ENCODE data around the gene BMPR1A. TPM values are rescaled to one million over a fixed set of nuclear protein-coding genes. Genes with fewer than 3 reads are reported as not detected.

Gene BMPR1A
- total RNA-seq, 4 donors from 2014 or later, result 25.6 to 46.2 (median 34.7) TPM

DNA sequence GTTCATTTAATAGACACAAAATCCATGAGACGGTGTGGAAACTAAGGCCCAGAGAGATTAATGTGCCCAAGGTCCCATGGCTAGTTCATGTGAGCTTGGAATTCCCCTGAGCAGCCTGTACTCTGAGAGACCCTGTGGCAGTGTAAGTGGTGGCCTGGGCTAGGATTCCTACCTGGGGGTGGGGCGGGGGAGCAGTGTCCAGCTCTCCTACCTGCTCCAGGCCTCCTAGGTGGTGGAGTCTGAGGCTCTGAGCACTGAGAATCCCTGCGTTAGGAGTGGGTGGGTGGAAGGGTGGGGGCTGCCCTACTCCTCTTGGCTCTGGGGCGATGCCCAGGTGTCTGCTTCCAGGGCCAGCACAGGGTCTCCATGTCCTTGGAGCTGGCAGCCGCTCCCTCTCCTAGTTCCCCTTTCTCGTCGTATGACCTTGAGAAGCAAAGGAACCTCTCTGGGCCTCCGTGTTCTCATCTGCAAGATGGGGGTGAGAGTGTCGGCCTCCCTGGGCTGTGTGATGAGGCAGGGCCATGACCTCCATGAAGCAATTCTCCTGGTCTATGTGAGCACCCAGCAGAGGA lies 204.5 kb downstream of the BMPR1A start:
- TF ChIP-seq, protein P1, sequence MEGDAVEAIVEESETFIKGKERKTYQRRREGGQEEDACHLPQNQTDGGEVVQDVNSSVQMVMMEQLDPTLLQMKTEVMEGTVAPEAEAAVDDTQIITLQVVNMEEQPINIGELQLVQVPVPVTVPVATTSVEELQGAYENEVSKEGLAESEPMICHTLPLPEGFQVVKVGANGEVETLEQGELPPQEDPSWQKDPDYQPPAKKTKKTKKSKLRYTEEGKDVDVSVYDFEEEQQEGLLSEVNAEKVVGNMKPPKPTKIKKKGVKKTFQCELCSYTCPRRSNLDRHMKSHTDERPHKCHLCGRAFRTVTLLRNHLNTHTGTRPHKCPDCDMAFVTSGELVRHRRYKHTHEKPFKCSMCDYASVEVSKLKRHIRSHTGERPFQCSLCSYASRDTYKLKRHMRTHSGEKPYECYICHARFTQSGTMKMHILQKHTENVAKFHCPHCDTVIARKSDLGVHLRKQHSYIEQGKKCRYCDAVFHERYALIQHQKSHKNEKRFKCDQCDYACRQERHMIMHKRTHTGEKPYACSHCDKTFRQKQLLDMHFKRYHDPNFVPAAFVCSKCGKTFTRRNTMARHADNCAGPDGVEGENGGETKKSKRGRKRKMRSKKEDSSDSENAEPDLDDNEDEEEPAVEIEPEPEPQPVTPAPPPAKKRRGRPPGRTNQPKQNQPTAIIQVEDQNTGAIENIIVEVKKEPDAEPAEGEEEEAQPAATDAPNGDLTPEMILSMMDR (IDR thresholded peaks at IDR 0.05; ENCODE audit: low read depth), result no peak

DNA sequence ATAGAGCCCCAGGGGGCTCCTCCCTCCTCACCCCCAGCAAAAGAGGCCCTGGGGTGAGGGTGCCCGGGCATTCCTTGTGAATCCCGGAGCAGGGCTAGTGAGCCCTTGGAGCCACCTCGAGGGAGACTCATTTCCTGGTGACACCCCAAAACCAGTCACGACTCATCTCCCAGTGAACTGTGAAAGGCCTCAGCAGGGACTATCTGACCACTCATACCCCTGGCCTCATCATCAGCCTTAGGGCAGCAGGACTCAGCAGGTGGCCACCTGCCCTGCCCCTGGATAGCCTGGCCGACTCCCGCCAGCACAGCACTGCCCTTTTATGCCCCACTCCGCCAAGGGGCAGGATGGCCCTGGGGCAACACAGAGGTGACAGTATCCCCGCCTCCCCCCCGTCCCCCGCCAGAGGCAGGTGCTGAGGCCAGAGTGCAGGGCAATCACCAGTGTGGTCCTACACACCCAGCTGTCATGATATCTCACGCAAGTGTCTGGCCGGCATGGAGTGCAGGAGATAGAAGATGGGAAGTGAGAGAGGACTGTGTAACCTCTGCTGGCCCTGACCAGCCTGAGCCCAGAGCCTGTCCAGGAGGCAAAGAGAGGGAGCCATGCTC lies 205.2 kb downstream of the BMPR1A start:
- TF ChIP-seq, protein P1 (IDR thresholded peaks at IDR 0.05; ENCODE audit: low read depth), result no peak

DNA sequence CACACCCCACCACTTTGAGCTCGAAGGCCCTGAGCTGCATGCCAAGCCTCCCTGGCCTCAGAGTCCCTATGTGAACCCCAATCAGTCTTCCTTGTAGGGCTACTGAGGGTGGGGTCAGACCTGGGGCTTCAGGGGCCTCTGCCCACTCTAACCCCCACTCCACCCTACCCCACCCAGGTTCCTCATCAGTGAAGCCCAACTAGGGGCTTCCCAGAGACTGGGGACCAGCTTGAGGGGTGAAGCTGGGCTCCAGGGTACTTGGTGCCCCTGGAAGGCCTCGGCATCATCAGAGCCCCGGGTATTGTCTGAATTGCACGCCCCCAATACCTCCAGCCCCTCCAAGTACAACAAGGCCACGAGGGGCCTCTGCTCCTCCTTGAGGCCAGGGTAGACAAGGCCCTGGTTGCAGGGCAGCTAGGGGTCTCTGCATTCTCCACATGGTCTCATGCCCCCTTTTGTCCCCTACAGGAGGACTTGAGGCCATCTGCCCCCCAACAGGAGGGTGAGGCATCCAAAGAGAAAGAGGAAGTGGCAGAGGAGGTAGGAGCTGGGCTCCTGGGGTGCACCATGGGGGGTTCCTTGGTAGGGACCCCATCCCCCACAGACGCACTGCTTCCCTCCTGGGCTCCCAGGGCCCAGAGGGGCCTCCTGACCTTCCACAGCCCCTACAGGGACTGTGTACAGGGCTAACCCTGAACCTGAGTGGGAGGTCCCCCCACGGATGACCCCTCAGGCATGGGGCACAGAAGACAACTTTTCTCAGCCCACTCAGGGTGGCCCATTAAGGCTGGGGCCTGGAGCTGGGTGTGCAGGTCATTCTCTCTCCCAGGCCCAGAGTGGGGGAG lies 205.9 kb downstream of the BMPR1A start:
- TF ChIP-seq, protein P1 (IDR thresholded peaks at IDR 0.05; ENCODE audit: low read depth), result no peak

DNA sequence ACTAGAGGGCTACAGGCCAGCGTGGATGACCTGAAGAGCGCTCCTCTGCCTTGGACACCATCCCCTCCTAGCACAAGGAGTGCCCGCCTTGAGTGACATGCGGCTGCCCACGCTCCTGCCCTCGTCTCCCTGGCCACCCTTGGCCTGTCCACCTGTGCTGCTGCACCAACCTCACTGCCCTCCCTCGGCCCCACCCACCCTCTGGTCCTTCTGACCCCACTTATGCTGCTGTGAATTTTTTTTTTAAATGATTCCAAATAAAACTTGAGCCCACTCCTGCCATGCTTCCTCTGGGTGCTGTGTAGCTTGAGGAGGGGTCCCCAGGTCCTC lies 206.5 kb downstream of the BMPR1A start:
- TF ChIP-seq, protein P1 (IDR thresholded peaks at IDR 0.05; ENCODE audit: low read depth), result no peak

DNA sequence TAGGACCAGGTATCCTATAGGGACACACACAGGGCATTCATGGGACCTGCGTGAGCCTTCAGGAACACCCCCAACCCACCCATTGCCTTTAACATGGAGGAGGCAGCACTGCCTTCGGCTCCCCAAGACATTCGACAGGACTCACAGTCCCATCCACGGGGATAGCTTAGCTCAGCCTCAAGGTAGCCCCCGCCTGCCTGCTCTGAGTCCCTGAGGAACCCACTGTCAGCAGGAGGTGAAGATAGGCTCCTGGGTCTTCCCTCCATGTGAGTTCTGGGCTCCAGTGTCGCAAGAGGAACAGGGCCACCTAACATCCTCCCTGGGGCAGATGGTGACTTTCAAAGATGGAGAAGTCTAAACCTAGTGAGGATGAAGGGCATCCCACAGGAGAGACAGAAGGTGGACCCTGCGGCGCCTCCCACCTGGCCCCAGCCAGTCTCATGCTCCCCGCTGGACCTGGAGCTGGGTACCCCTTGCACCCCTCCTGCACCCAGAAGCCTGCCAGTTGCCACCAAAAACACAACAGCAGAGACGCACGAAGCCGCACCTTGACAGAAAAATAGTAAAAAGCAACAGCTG lies 207.0 kb downstream of the BMPR1A start:
- TF ChIP-seq, protein P1 (IDR thresholded peaks at IDR 0.05; ENCODE audit: low read depth), result no peak

DNA sequence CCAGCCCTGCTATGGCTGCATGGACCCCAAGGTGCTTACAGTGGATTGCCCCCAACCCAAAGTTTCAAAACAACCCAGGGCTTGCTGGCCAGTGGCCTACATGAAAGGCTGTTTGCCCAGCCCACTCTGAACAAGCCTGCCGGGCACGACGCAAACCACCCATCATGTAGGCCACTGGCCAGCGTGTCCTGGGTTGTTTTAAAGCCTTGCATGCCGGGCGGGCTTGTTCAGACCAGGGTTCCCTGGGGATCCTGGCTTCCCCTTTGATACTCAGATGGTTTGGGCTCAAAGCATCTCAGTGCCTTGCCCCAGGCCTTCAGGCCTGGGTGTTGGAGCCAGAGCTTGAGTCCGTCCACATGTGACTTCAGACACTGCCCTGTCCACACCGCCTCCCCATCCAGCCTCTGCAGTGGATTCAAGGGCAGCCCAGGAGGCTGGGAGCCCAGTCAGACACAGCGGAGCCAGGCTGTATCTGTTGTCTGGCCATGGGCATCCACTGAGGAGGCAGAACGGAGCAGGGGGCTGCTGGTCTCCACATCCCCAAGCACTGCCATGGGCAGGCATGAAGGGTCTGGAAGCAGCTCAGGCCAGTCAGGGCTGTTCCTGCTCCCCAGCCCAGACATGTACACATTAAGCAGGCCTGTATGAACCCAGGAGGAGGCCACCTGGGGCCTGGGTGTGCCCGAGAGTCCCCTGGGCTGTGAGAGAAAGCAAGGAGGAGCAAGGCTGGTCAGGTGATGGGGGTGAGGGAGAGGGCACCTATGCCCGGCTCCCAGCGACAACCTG lies 207.8 kb downstream of the BMPR1A start:
- TF ChIP-seq, protein P1 (IDR thresholded peaks at IDR 0.05; ENCODE audit: low read depth), result no peak
